Naive thymus-derived CD8-positive, alpha-beta T cell (primary cell): Measurements from ENCODE around the gene ZNF595. TPM values are rescaled to one million over a fixed set of nuclear protein-coding genes. Genes with fewer than 3 reads are reported as not detected.
"Not testable (repeated sequence)": the region's sequence is repeated elsewhere in the genome, so short reads cannot be mapped to it uniquely, and the experiment has no call there.

ENCODE experiments used
- ATAC-seq, 2 donors: fragments of 150-1000 bp; cut with Tn5 transposase in 1 of 2; sonication (Bioruptor Pico), chemical (Tn5 transposase) in 1 of 2; 1 replicate in 1 of 2; 2 replicates in 1 of 2; pipeline ENCODE4 v1.10.0; 2021; ENCODE audit warnings: mild to moderate bottlenecking in 2 of 2, moderate library complexity in 2 of 2
- POLR2A ChIA-PET: fragments of 350-600 bp; sonication (Branson Sonifier 250); formaldehyde crosslinking; loops from one replicate; lab custom pipeline; 2021; ENCODE audit warnings: antibody characterized with exemption; lab: Charles Lee
- DNase-seq, 10 donors: peaks; one replicate each; pipeline versions ENCODE4 v3.0.0 to v3.0.0-alpha.2; 2020 to 2022
- H3K27ac Mint-ChIP-seq, 10 donors: one replicate each; pipeline ENCODE4 v1.8.0; 2020 to 2022; ENCODE audit warnings: mild to moderate bottlenecking in 10 of 10, mixed read lengths in 10 of 10, moderate library complexity in 4 of 10, inconsistent platforms in 1 of 10
- H3K27me3 Mint-ChIP-seq, 5 donors: one replicate each; pipeline ENCODE4 v1.8.0; 2021 to 2022; ENCODE audit warnings: mixed read lengths in 5 of 5
- H3K36me3 Mint-ChIP-seq, 3 donors: one replicate each; pipeline ENCODE4 v1.8.0; 2020 to 2022; ENCODE audit warnings: mixed read lengths in 3 of 3, mild to moderate bottlenecking in 2 of 3, inconsistent platforms in 1 of 3
- H3K4me1 Mint-ChIP-seq, 4 donors: one replicate each; pipeline ENCODE4 v1.8.0; 2021 to 2022; ENCODE audit warnings: mixed read lengths in 4 of 4
- H3K4me3 Mint-ChIP-seq, 10 donors: one replicate each; pipeline ENCODE4 v1.8.0; 2020 to 2022; ENCODE audit warnings: mild to moderate bottlenecking in 10 of 10, mixed read lengths in 10 of 10, moderate library complexity in 6 of 10, inconsistent platforms in 1 of 10
- H3K9me3 Mint-ChIP-seq, 9 donors: one replicate each; pipeline ENCODE4 v1.8.0; 2020 to 2022; ENCODE audit warnings: mixed read lengths in 9 of 9, mild to moderate bottlenecking in 3 of 9, inconsistent platforms in 1 of 9, moderate library complexity in 1 of 9
- polyA plus RNA-seq, 3 donors: library from polyadenylated mRNA; unstranded; fragments of 300-500 nt; fragmentation: Illumina TruSeq; gene quantifications; one replicate each; pipeline ENCODE4 v1.2.3, GENCODE V29; 2021
- total RNA-seq, 8 experiments: library from RNA in 2 of 8; stranded (reverse) in 2 of 8; gene quantifications; one replicate each; pipeline ENCODE4 v1.2.3 and lab custom pipeline; 2021 to 2026

ZNF595 gene
- total and polyA plus RNA-seq, 5 experiments from 2014 or later: 1.9 to 20.6 (median 17.0) TPM

DNA sequence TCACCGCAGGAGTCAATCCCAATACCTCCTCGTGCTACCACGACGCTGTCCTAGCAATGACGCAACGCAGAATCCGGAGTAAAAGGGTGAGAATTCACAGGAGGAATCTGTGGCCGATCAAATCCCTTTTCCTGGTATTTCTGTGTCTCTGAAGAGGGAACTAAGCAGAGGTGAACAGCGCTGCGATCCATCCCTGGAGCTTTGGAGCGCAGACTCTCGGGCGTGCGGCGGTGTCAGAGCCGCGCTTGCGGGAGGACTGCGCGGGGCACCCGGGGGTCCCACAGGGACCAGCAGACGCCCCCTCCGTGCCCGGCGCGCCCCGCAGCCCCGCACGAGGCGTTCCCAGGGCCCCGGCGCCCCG, 53.9 kb downstream of the ZNF595 start:
- Mint-ChIP-seq H3K4me3 (peak overlapping the region in 1 of 10 donors; percentile 27), H3K9me3 (peaks cover 10 to 94% (median 70%) of the 10 kb centered on the region in 9 donors), H3K27ac (no peak overlapping the region), H3K4me1 (peaks cover 2 to 7% (median 4%) of the 10 kb centered on the region in 4 donors), H3K27me3 (peaks cover 47 to 77% (median 55%) of the 10 kb centered on the region in 5 donors), H3K36me3 (peaks cover 21 to 84% (median 65%) of the 10 kb centered on the region in 3 donors)
- POLR2A ChIA-PET: no interaction called here
- DNase-seq (no peak), ATAC-seq (no peak)

- POLR2A ChIA-PET: no interaction called here
- Mint-ChIP-seq H3K36me3 (peaks cover 21 to 82% (median 64%) of the 10 kb centered on the region in 3 donors), H3K9me3 (peaks cover 8 to 89% (median 65%) of the 10 kb centered on the region in 9 donors), H3K4me1 (peaks cover 2 to 7% (median 4%) of the 10 kb centered on the region in 4 donors), H3K27ac (no peak overlapping the region), H3K4me3 (peak overlapping the region in 5 of 10 donors; percentile 33 to 78 (median 49)), H3K27me3 (peaks cover 46 to 77% (median 55%) of the 10 kb centered on the region in 5 donors)
- no peak for DNase-seq
- ATAC-seq: no peak
Measured at GRCh38 chr4:107444-108429, 54.6 kb downstream of the ZNF595 start.

DNA sequence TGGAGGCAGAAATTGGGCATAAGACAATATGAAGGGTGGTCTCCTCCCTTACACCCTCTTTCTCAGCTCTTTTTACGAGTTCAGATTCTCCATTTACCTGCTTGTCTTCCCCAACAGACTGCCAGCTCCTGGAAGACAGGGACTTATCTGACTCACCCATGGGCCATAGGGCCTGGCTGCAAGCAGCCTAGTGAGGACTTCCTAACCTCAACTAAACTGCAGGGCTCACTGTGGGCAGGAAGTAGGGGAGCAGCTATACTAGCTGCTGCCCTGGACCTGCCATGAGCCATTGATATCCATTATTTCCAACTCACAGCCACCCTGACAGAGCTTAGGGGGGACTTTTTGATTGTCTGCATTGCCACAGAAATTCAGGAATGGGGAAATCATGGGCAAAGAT, 59.6 kb downstream of the ZNF595 start:
- Mint-ChIP-seq H3K36me3 (peaks cover 17 to 68% (median 58%) of the 10 kb centered on the region in 3 donors), H3K4me1 (peaks cover 3 to 7% (median 6%) of the 10 kb centered on the region in 4 donors), H3K9me3 (peaks cover 0 to 84% (median 60%) of the 10 kb centered on the region in 9 donors), H3K4me3 (no peak overlapping the region), H3K27ac (no peak overlapping the region), H3K27me3 (peaks cover 28 to 42% (median 38%) of the 10 kb centered on the region in 5 donors)
- DNase-seq (no peak), ATAC-seq (no peak)
- POLR2A ChIA-PET: no interaction called here

DNA sequence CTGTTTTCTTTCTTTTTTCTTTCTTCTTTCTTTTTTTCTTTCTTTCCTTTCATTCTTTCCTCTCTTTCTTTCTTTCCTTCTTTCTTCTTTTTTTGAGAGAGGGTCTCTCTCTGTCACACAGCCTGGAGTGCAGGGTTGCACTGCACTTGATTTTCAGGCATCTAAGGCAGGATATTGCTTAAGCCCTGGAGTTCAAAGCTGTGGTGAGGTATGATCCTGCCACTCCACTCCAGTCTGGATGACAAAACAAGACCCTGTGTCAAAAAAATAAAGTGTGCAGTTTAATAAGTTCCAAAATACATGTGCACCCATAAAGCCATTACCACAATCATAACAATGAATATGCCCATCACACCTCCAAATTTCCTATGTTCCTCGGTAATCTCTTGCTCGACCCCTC, 60.6 kb downstream of the ZNF595 start:
- peaks cover 8 to 58% (median 57%) of the 10 kb centered on the region in 3 donors for H3K36me3 Mint-ChIP-seq
- DNase-seq: no peak
- POLR2A ChIA-PET: no interaction called here

GRCh38 chr4:114149-114548, 61.0 kb downstream of the ZNF595 start:
- Mint-ChIP-seq H3K27me3 (peaks cover 15 to 29% (median 24%) of the 10 kb centered on the region in 5 donors), H3K36me3 (peaks cover 4 to 57% (median 54%) of the 10 kb centered on the region in 3 donors), H3K27ac (no peak overlapping the region), H3K4me3 (no peak overlapping the region), H3K4me1 (peaks cover 0 to 4% (median 2%) of the 10 kb centered on the region in 4 donors), H3K9me3 (peaks cover 0 to 82% (median 55%) of the 10 kb centered on the region in 9 donors)
- no peak for ATAC-seq
- POLR2A ChIA-PET: no interaction called here
- no peak for DNase-seq

More for the DNA sequence above, 60.6 kb downstream of the ZNF595 start:
- Mint-ChIP-seq H3K4me1 (peaks cover 0 to 5% (median 2%) of the 10 kb centered on the region in 4 donors), H3K27ac (no peak overlapping the region), H3K4me3 (no peak overlapping the region), H3K27me3 (peaks cover 19 to 33% (median 28%) of the 10 kb centered on the region in 5 donors), H3K9me3 (peaks cover 0 to 82% (median 59%) of the 10 kb centered on the region in 9 donors)
- no peak for ATAC-seq

DNA sequence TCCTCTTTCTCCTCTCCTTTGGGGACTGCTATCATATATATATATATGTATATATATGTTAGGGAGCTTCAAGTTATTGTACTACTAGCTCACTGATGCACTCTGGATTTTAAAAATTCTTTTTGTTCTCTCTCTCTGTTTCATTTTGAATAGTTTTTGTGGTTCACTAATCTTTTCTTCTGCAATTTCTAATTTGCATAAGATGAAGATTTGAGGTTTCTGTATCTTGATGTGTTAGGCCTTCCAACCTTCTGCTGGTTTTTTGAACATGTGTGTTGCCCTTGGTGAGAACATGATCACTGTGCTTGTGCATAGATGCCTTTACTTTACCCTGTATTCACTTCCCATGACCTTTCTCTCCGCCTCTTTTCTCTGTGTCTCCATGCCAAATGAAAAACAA, 63.4 kb downstream of the ZNF595 start:
- Mint-ChIP-seq H3K36me3 (peaks cover 0 to 49% (median 41%) of the 10 kb centered on the region in 3 donors), H3K27me3 (peaks cover 0 to 5% (median 2%) of the 10 kb centered on the region in 5 donors), H3K4me3 (no peak overlapping the region), H3K27ac (no peak overlapping the region), H3K4me1 (peaks cover 7 to 20% (median 12%) of the 10 kb centered on the region in 4 donors), H3K9me3 (peaks cover 0 to 78% (median 31%) of the 10 kb centered on the region in 9 donors)
- POLR2A ChIA-PET: no interaction called here
- no peak for ATAC-seq
- no peak for DNase-seq

DNA sequence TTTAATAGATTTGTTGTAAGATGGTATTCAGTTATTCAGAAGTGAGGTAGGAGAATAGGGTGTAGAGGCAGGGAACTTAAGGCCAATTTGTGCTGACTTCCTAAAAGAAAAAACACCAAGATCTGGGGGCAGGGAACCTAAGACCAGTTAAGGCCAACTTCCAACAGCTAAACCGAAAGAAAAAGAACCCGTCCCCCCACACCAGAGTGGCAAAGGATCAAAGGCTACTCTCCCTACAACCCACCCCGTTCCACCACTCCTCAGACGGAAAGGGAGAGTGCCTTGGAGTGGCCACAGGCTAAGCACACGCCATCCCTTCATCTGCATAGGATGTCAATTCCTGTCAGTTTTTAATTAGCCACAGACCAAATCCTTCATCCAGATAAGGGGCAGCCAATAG, 67.5 kb downstream of the ZNF595 start:
- peak overlapping the region in 6 of 10 donors; percentile 1 to 75 (median 68) for H3K4me3 Mint-ChIP-seq
- POLR2A ChIA-PET: no interaction called here
- peak overlapping the region in 4 of 10 donors; percentile 14 to 90 (median 73) for H3K27ac Mint-ChIP-seq

GRCh38 chr4:121408-122084, 68.4 kb downstream of the ZNF595 start:
- Mint-ChIP-seq H3K4me1 (peaks cover 14 to 48% (median 41%) of the 10 kb centered on the region in 4 donors), H3K4me3 (peak overlapping the region; percentile 20 to 76 (median 74)), H3K36me3 (peaks cover 4 to 40% (median 23%) of the 10 kb centered on the region in 3 donors), H3K27ac (peak overlapping the region in 8 of 10 donors; percentile 22 to 90 (median 78)), H3K27me3 (no peaks in the 10 kb centered on the region), H3K9me3 (peaks cover 0 to 70% (median 27%) of the 10 kb centered on the region in 9 donors)
- peak in 5 of 10 donors; percentile 8 to 42 (median 27) for DNase-seq
- POLR2A ChIA-PET: interaction anchor here (1.2 kb wide), 2 partner anchors 68 to 216 kb away, joined by 3 to 5 read pairs; partner anchors contain the start of genes ZNF141 and ZNF595
- peak in 1 of 2 donors; percentile 9 for ATAC-seq

More for the DNA sequence above, 67.5 kb downstream of the ZNF595 start:
- DNase-seq (no peak), ATAC-seq (no peak)
- H3K36me3 Mint-ChIP-seq: peaks cover 4 to 37% (median 26%) of the 10 kb centered on the region in 3 donors
- H3K27me3 Mint-ChIP-seq: no peaks in the 10 kb centered on the region
- H3K4me1 Mint-ChIP-seq: peaks cover 10 to 42% (median 35%) of the 10 kb centered on the region in 4 donors
- H3K9me3 Mint-ChIP-seq: peaks cover 0 to 72% (median 28%) of the 10 kb centered on the region in 9 donors

GRCh38 chr4:123922-124274, 70.8 kb downstream of the ZNF595 start:
- Mint-ChIP-seq H3K9me3 (peaks cover 0 to 75% (median 16%) of the 10 kb centered on the region in 9 donors), H3K4me1 (peaks cover 14 to 46% (median 41%) of the 10 kb centered on the region in 4 donors), H3K36me3 (peaks cover 22 to 25% (median 23%) of the 10 kb centered on the region in 3 donors), H3K4me3 (peak overlapping the region in 9 of 10 donors; percentile 94 to 100 (median 98)), H3K27ac (peak overlapping the region; percentile 96 to 100 (median 98))
- not testable (repeated sequence) for ATAC-seq, H3K27me3 Mint-ChIP-seq, DNase-seq
- POLR2A ChIA-PET: interaction anchor here (0.6 to 1.9 kb wide), 9 partner anchors 9 to 532 kb away, joined by 3 to 12 read pairs (median 4); partner anchors contain the start of genes ZNF141 and ZNF595

GRCh38 chr4:124275-125081, 71.4 kb downstream of the ZNF595 start, which contains the start of gene ZNF718:
Gene ZNF718 (plus strand): TSS chr4:124501. CDS start chr4:124671, 170 bp downstream.
- peaks cover 0 to 76% (median 14%) of the 10 kb centered on the region in 9 donors for H3K9me3 Mint-ChIP-seq
- ATAC-seq (peak; percentile 93 to 96), DNase-seq (peak; percentile 75 to 96 (median 91))
- H3K36me3 Mint-ChIP-seq: peaks cover 20 to 24% (median 22%) of the 10 kb centered on the region in 3 donors
- peaks cover 14 to 46% (median 41%) of the 10 kb centered on the region in 4 donors for H3K4me1 Mint-ChIP-seq
- peak within 1 kb of the TSS; percentile 96 to 100 (median 98) for H3K27ac Mint-ChIP-seq
- H3K4me3 Mint-ChIP-seq: peak within 1 kb of the TSS; percentile 94 to 100 (median 98)
- POLR2A ChIA-PET: interaction anchor here (0.6 to 1.9 kb wide), 9 partner anchors 9 to 531 kb away, joined by 3 to 12 read pairs (median 4); partner anchors contain the start of genes ZNF141 and ZNF595
- no peaks in the 10 kb centered on the region for H3K27me3 Mint-ChIP-seq
